Smooth muscle cell (in vitro differentiated cells): ENCODE data around the gene GLIPR1L2. TPM values are rescaled to one million over a fixed set of nuclear protein-coding genes. Genes with fewer than 3 reads are reported as not detected.
"Not testable (repeated sequence)": the region's sequence is repeated elsewhere in the genome, so short reads cannot be mapped to it uniquely, and the experiment has no call there.

Source experiments
- DNase-seq: peaks from one replicate; lab custom pipeline; 2025; ENCODE audit not compliant: unreplicated experiment; lab: John Stamatoyannopoulos, UW
- H2AFZ ChIP-seq: fragments of 200-600 bp; sonication (generic); 2 replicates; pipeline ENCODE4 v1.6.0; 2016; ENCODE audit warnings: antibody characterized with exemption, low read depth, mild to moderate bottlenecking
- H3F3A ChIP-seq: fragments of 200-600 bp; sonication (generic); 2 replicates; pipeline ENCODE4 v1.6.0; 2017; ENCODE audit warnings: antibody characterized with exemption, low read depth
- H3K27ac ChIP-seq: fragments of 200-600 bp; sonication (generic); 2 replicates; pipeline ENCODE4 v1.5.1; 2016; ENCODE audit warnings: low read depth, mild to moderate bottlenecking
- H3K27me3 ChIP-seq: fragments of 200-600 bp; sonication (generic); 2 replicates; pipeline ENCODE4 v1.6.1; 2016; ENCODE audit warnings: low read depth, mild to moderate bottlenecking
- H3K36me3 ChIP-seq: fragments of 200-600 bp; sonication (generic); 2 replicates; pipeline ENCODE4 v1.5.1; 2016; ENCODE audit warnings: low read depth
- H3K4me1 ChIP-seq: fragments of 200-600 bp; sonication (generic); 2 replicates; pipeline ENCODE4 v1.5.1; 2016; ENCODE audit warnings: low read depth
- H3K4me2 ChIP-seq: fragments of 200-600 bp; sonication (generic); 2 replicates; pipeline ENCODE4 v1.6.0; 2016; ENCODE audit warnings: mild to moderate bottlenecking
- H3K4me3 ChIP-seq: fragments of 200-600 bp; sonication (generic); 2 replicates; pipeline ENCODE4 v1.5.1; 2016; ENCODE audit warnings: mild to moderate bottlenecking
- H3K79me2 ChIP-seq: fragments of 200-600 bp; sonication (generic); 2 replicates; pipeline ENCODE4 v1.6.0; 2016; ENCODE audit warnings: low read depth, mild to moderate bottlenecking
- H3K9ac ChIP-seq: fragments of 200-600 bp; sonication (generic); 2 replicates; pipeline ENCODE4 v1.6.0; 2016; ENCODE audit warnings: low read depth
- H3K9me3 ChIP-seq: fragments of 200-600 bp; sonication (generic); replicated peaks from 2 replicates; pipeline ENCODE4 v1.5.1; 2016; ENCODE audit warnings: low read depth
- H4K20me1 ChIP-seq: fragments of 200-600 bp; sonication (generic); 2 replicates; pipeline ENCODE4 v1.6.0; 2016; ENCODE audit warnings: low read depth
- WGBS: methylation state at CpG from one replicate; pipeline ENCODE4 v1.1.7; 2016; ENCODE audit warnings: low lambda C conversion rate; 5-methylcytosine and 5-hydroxymethylcytosine counted together
- polyA plus RNA-seq: library from polyadenylated mRNA; unstranded; fragments of >200 nt; fragmentation: Nextera tagmentation; extraction: Ambion mirVana; gene quantifications from 2 replicates; pipeline ENCODE4 v1.2.1, GENCODE V29; 2016
- total RNA-seq: library from RNA; depleted of rRNA; stranded (reverse); fragments of >200 nt; gene quantifications from 2 replicates; pipeline ENCODE4 v1.2.3, GENCODE V29; 2014
- TF ChIP-seq, protein P1 (sequence below): fragments of 200-600 bp; sonication (generic); IDR thresholded peaks from 2 replicates; pipeline ENCODE4 v1.5.1; 2017; ENCODE audit warnings: borderline replicate concordance, mild to moderate bottlenecking, antibody characterized with exemption; ENCODE audit not compliant: insufficient read depth, poor library complexity, severe bottlenecking

GLIPR1L2 gene
- total and polyA plus RNA-seq, 2 experiments from 2014 or later = 2.5 TPM; not detected in 1

DNA sequence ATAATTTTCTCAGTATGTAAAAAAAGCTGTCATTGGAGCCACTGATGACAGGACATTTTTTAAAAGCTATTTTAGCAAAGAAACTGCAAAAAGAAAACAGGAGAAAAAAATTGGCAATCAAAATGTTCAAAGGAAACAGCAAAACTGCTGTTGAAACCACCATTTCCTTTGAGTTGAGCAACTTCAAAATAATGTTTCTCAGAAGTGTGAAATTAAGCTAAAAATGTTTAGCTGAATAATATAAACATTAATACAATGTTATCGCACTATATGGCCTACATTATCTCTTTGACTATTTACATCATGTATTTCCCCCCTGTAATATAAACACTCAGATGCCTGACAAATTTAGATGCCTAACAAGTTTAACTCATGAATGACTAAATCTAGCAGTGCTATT, 66.3 kb downstream of the GLIPR1L2 start:
- Histone ChIP-seq H3K36me3 (no peaks in the 10 kb centered on the region), H3K4me3 (no peak overlapping the region), H3F3A (no peaks in the 10 kb centered on the region), H3K27ac (no peak overlapping the region), H3K27me3 (no peaks in the 10 kb centered on the region), H3K79me2 (no peaks in the 10 kb centered on the region), H3K9ac (no peak overlapping the region), H3K4me1 (no peaks in the 10 kb centered on the region), H3K4me2 (no peak overlapping the region), H2AFZ (no peak overlapping the region), H4K20me1 (no peaks in the 10 kb centered on the region), H3K9me3 (no peaks in the 10 kb centered on the region)
- TF ChIP-seq, protein P1, sequence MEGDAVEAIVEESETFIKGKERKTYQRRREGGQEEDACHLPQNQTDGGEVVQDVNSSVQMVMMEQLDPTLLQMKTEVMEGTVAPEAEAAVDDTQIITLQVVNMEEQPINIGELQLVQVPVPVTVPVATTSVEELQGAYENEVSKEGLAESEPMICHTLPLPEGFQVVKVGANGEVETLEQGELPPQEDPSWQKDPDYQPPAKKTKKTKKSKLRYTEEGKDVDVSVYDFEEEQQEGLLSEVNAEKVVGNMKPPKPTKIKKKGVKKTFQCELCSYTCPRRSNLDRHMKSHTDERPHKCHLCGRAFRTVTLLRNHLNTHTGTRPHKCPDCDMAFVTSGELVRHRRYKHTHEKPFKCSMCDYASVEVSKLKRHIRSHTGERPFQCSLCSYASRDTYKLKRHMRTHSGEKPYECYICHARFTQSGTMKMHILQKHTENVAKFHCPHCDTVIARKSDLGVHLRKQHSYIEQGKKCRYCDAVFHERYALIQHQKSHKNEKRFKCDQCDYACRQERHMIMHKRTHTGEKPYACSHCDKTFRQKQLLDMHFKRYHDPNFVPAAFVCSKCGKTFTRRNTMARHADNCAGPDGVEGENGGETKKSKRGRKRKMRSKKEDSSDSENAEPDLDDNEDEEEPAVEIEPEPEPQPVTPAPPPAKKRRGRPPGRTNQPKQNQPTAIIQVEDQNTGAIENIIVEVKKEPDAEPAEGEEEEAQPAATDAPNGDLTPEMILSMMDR = no peak
- DNase-seq = no peak
- WGBS = 91% methylated on average over 1 of the region's 1 CpG

- H2AFZ ChIP-seq, H3K79me2 ChIP-seq, H4K20me1 ChIP-seq, H3F3A ChIP-seq, H3K9me3 ChIP-seq, H3K4me3 ChIP-seq, H3K27me3 ChIP-seq, H3K4me2 ChIP-seq, H3K4me1 ChIP-seq, H3K27ac ChIP-seq, H3K36me3 ChIP-seq, DNase-seq, H3K9ac ChIP-seq: not testable (repeated sequence)
- WGBS = 85% methylated on average over 9 of the region's 9 CpGs
Measured at GRCh38 chr12:75457866-75458265, 67.0 kb downstream of the GLIPR1L2 start.

DNA sequence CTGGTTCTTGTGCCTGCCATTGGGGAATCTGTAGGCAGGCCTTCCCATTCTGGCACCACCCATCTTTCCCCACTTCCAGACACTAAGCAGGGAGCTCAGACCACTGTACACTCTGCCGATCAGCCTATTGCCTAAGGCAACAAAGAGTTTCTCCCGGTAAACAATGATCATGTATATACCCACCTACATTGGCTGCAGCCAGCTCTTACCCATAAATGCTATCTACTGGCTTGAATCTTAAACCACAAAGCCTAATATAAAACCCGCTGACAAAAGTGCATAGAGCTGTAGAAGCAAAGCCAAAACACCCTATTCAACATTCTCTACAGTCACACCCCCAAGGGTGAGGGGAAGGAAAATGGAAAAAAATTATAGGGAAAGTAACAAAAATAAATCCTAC, 68.9 kb downstream of the GLIPR1L2 start:
- 93% methylated on average over 3 of the region's 3 CpGs for WGBS
- TF ChIP-seq, protein P1 = no peak
- no peaks in the 10 kb centered on the region for H3F3A ChIP-seq
- H2AFZ ChIP-seq = no peak overlapping the region
- H3K27me3 ChIP-seq = no peaks in the 10 kb centered on the region
- H3K4me1 ChIP-seq = no peaks in the 10 kb centered on the region
- peaks cover 8% of the 10 kb centered on the region for H3K9me3 ChIP-seq
- no peak overlapping the region for H3K9ac ChIP-seq
- H3K79me2 ChIP-seq = no peaks in the 10 kb centered on the region
- H4K20me1 ChIP-seq = no peaks in the 10 kb centered on the region
- no peak overlapping the region for H3K27ac ChIP-seq
- H3K4me2 ChIP-seq = no peak overlapping the region
- peaks cover 3% of the 10 kb centered on the region for H3K36me3 ChIP-seq
- no peak for DNase-seq
- H3K4me3 ChIP-seq = no peak overlapping the region

- H3K9ac ChIP-seq = no peak overlapping the region
- DNase-seq = no peak
- peaks cover 3% of the 10 kb centered on the region for H3K36me3 ChIP-seq
- no peaks in the 10 kb centered on the region for H4K20me1 ChIP-seq
- no peak overlapping the region for H3K4me3 ChIP-seq
- no peak overlapping the region for H3K4me2 ChIP-seq
- no peak overlapping the region for H3K27ac ChIP-seq
- H3F3A ChIP-seq = no peaks in the 10 kb centered on the region
- no peaks in the 10 kb centered on the region for H3K4me1 ChIP-seq
- H3K9me3 ChIP-seq = peaks cover 8% of the 10 kb centered on the region
- H2AFZ ChIP-seq = no peak overlapping the region
- no peaks in the 10 kb centered on the region for H3K27me3 ChIP-seq
- no peaks in the 10 kb centered on the region for H3K79me2 ChIP-seq
- TF ChIP-seq, protein P1 = no peak
Measured at GRCh38 chr12:75460204-75460603, 69.3 kb downstream of the GLIPR1L2 start.
